Activated naive CD4-positive, alpha-beta T cell treated with anti-CD3 and anti-CD28 coated beads, Interleukin-2, amount 10 ng/mL, durations not matched to agents 7 days and 5 days (primary cell): ENCODE data around the gene BRAP.
"Not testable (repeated sequence)": the region's sequence is repeated elsewhere in the genome, so short reads cannot be mapped to it uniquely, and the experiment has no call there.

Experiments
- CTCF ChIA-PET: fragments of 350-600 bp; sonication (Branson Sonifier 250); formaldehyde crosslinking; loops from one replicate; lab custom pipeline; 2021; ENCODE audit warnings: antibody characterized with exemption; lab: Charles Lee
- DNase-seq: peaks from one replicate; pipeline ENCODE4 v3.0.0-alpha.2; 2020
- H3K27ac Mint-ChIP-seq: one replicate; pipeline ENCODE4 v1.8.0; 2021; ENCODE audit warnings: mild to moderate bottlenecking, moderate library complexity, mixed read lengths
- H3K27me3 Mint-ChIP-seq: one replicate; pipeline ENCODE4 v1.8.0; 2021; ENCODE audit warnings: mild to moderate bottlenecking, mixed read lengths
- H3K36me3 Mint-ChIP-seq: one replicate; pipeline ENCODE4 v1.8.0; 2021; ENCODE audit warnings: mixed read lengths
- H3K4me1 Mint-ChIP-seq: one replicate; pipeline ENCODE4 v1.8.0; 2021; ENCODE audit warnings: mixed read lengths
- H3K4me3 Mint-ChIP-seq: one replicate; pipeline ENCODE4 v1.8.0; 2021; ENCODE audit warnings: mild to moderate bottlenecking, moderate library complexity, mixed read lengths
- H3K9me3 Mint-ChIP-seq: one replicate; pipeline ENCODE4 v1.8.0; 2021; ENCODE audit warnings: mixed read lengths

The BRAP gene, protein sequence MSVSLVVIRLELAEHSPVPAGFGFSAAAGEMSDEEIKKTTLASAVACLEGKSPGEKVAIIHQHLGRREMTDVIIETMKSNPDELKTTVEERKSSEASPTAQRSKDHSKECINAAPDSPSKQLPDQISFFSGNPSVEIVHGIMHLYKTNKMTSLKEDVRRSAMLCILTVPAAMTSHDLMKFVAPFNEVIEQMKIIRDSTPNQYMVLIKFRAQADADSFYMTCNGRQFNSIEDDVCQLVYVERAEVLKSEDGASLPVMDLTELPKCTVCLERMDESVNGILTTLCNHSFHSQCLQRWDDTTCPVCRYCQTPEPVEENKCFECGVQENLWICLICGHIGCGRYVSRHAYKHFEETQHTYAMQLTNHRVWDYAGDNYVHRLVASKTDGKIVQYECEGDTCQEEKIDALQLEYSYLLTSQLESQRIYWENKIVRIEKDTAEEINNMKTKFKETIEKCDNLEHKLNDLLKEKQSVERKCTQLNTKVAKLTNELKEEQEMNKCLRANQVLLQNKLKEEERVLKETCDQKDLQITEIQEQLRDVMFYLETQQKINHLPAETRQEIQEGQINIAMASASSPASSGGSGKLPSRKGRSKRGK

DNA sequence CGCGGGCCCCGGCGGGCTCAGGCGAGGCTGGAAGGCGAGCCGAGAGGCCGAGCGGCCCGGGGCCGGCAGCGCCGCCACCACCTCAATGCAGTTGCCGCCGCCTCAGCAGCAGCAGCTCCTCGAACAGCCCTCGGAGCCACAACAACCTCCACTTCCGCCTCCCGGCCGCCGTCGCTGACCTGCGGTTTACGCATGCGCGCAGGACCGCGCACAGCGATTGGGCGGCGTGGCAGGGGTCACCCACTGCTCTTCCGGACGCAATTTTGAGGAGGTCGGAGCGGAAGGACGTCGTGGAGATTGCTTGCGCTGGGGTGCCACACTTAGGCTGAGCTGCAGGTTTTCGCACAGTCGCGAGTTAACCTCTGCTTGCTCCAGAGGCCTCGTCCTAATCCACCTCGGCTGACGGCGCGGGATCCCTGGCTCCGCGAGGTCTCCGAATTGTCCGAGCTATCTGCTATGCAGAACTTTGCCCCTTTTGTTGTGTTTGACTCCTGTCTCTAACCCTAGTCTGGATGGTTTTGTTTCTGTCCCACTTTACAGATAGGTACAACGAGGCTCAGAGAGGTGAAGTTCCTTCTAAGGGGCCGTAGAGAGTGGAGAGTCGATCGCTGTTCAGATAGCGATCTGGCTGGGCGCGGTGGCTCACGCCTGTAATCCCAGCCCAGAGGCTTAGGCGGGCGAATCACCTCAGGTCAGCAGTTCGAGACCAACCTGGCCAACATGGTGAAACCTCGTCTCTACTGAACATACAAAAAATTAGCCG, at the start of gene BRAP, which contains the start of gene ACAD10:
Gene BRAP, minus strand, starts transcription at position 146 of the 763 bp plus-strand sequence. CDS start 164 bp downstream, outside the sequence.
Gene ACAD10, plus strand, starts transcription at position 243 of the 763 bp plus-strand sequence. CDS start 6,657 bp downstream, outside the sequence.
- CTCF ChIA-PET: interaction anchor here (0.7 to 2.0 kb wide), 4 partner anchors 10 to 290 kb away, joined by 3 to 10 read pairs (median 4); no protein-coding TSS in a partner anchor
- Mint-ChIP-seq H3K36me3 (peaks cover 17% of the 10 kb centered on the region), H3K4me3 (peak within 1 kb of the TSS; percentile 97), H3K27ac (peak within 1 kb of the TSS; percentile 97), H3K4me1 (peaks cover 38% of the 10 kb centered on the region), H3K27me3 (peaks cover 4% of the 10 kb centered on the region), H3K9me3 (no peaks in the 10 kb centered on the region)
- peak; percentile 95 for DNase-seq

DNA sequence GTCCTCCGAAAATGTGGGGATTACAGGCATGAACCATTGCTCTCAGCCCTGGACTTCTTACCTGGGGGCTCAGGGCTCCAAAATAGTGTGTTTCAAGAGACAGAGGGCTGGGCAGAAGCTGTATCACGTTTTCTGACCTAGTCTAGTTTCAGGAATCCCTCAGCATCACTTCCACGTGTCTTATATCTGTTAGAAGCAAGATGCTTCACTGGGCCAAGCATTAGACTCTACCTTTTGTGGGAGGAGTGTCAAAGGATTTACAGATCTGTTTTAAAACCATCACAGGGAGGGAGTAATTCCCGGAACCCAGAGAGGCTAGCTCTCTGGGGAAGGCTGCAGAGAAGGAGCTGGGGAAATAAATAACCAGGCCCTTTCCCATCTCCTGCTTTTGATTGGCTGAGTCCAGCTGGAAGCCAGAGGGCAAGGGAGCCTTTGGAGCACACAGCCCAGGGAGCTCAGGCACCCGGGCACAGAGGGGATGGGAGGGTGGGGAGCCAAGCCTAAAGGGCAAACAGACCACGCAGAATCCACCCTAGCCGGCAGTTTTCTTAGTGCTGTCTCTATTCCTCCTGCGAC, 47.7 kb upstream of the BRAP start:
- Mint-ChIP-seq H3K4me3 (no peak overlapping the region), H3K4me1 (no peaks in the 10 kb centered on the region), H3K27me3 (no peaks in the 10 kb centered on the region), H3K36me3 (peaks cover 5% of the 10 kb centered on the region), H3K9me3 (no peaks in the 10 kb centered on the region), H3K27ac (no peak overlapping the region)
- DNase-seq: no peak
- CTCF ChIA-PET: interaction anchor here (1.2 kb wide), 1 partner anchor 80 kb away, joined by 5 read pairs; no protein-coding TSS in a partner anchor

DNA sequence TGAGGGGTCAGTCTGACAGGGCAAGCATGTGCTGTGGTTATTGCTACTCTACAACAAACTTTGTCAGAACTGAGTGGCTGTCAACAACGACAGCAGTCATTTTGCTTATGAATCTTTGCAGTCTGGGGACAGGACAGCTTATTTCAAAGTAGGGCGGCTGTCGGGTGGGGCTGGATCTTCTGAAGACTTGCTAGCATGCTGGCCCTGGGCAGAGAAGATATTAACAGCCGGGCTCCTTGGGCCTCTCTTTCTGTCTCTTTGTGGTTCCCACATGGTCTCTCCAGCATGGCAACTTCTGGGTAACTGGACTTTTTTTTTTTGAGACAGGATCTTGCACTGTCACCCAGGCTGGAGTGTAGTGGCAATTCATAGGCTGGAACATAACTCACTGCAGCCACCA, 47.0 kb upstream of the BRAP start:
- Mint-ChIP-seq H3K27me3 (no peaks in the 10 kb centered on the region), H3K27ac (no peak overlapping the region), H3K4me3 (no peak overlapping the region), H3K36me3 (peaks cover 5% of the 10 kb centered on the region), H3K4me1 (no peaks in the 10 kb centered on the region), H3K9me3 (no peaks in the 10 kb centered on the region)
- CTCF ChIA-PET: no interaction called here
- no peak for DNase-seq

DNA sequence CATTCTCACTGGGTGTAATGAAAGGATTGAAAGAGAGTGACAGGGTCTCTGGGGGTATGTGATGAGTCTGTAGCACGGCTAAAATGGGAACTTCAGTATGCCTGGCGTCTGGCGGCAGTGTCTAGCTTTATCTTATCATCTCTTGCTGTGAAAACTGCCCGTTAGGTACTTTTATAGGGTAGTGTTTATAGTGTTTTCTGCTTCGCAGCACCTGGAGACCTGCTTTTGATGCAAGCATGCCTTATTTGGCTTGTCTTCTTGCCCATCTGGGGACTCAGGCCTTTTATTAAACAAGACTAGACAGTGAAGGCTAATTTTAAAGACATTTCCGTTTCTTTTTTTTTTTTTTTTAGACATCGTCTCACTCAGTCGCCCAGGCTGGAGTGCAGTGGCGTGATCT, 44.7 kb upstream of the BRAP start:
- no peaks in the 10 kb centered on the region for H3K4me1 Mint-ChIP-seq
- CTCF ChIA-PET: no interaction called here
- H3K36me3 Mint-ChIP-seq: peaks cover 3% of the 10 kb centered on the region
- no peaks in the 10 kb centered on the region for H3K27me3 Mint-ChIP-seq
- no peak for DNase-seq
- no peaks in the 10 kb centered on the region for H3K9me3 Mint-ChIP-seq
- no peak overlapping the region for H3K4me3 Mint-ChIP-seq
- no peak overlapping the region for H3K27ac Mint-ChIP-seq

DNA sequence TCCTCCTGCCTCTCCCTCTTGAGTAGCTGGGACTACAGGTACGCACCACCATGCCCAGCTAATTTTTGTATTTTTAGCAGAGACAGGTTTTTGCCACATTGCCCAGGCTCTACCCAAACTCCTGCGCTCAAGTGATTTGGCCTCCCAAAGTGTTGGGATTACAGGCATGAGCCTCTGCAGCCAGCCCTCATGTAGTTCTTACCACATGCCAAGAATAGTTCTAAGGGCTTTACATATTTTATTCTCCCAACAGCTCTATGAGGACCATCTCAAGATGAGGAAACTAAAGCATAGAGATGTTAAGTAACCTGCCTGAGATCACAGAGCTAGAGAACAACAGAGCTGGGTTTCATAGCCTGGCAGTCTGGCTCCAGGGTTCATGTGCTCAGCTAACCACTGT, 43.0 kb upstream of the BRAP start:
- DNase-seq: no peak
- H3K27me3 Mint-ChIP-seq: no peaks in the 10 kb centered on the region
- peaks cover 10% of the 10 kb centered on the region for H3K36me3 Mint-ChIP-seq
- CTCF ChIA-PET: no interaction called here
- no peaks in the 10 kb centered on the region for H3K4me1 Mint-ChIP-seq
- H3K27ac Mint-ChIP-seq: no peak overlapping the region
- H3K9me3 Mint-ChIP-seq: no peaks in the 10 kb centered on the region
- H3K4me3 Mint-ChIP-seq: no peak overlapping the region

DNA sequence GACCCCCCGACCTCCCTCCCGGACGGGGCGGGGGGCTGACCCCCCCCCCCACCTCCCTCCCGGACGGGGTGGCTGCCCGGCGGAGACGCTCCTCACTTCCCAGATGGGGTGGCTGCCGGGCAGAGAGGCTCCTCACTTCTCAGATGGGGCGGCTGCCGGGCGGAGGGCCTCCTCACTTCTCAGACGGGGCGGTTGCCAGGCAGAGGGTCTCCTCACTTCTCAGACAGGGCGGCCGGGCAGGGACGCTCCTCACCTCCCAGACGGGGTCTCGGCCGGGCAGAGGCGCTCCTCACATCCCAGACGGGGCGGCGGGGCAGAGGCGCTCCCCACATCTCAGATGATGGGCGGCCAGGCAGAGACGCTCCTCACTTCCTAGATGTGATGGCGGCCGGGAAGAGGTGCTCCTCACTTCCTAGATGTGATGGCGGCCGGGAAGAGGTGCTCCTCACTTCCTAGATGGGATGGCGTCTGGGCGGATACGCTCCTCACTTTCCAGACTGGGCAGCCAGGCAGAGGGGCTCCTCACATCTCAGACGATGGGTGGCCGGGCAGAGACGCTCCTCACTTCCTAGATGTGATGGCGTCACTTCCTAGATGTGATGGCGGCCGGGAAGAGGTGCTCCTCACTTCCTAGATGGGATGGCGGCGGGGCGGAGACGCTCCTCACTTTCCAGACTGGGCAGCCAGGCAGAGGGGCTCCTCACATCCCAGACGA, 38.0 kb upstream of the BRAP start:
- H3K4me1 Mint-ChIP-seq, H3K4me3 Mint-ChIP-seq, H3K9me3 Mint-ChIP-seq, CTCF ChIA-PET, H3K27ac Mint-ChIP-seq, H3K27me3 Mint-ChIP-seq, DNase-seq: not testable (repeated sequence)
- peaks cover 20% of the 10 kb centered on the region for H3K36me3 Mint-ChIP-seq

DNA sequence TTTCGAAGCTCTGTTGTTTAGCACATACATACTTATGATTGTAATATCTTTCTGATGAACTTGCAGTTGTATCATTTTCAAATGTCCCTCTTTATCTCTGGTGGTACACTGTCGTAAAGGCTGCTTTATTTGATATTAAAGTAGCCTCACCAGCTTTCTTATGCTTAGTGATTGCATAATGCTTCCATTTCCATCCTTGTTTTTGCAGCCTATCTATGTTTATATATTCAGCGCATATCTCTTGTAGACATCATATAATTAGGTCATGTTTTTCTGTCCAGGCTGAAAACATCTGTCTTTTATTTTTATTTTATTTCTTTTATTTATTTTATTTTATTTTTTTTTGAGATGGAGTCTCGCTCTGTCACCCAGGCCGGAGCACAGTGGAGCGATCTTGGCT, 34.7 kb upstream of the BRAP start:
- Mint-ChIP-seq H3K9me3 (no peaks in the 10 kb centered on the region), H3K4me3 (no peak overlapping the region), H3K27ac (no peak overlapping the region), H3K36me3 (peaks cover 27% of the 10 kb centered on the region), H3K4me1 (no peaks in the 10 kb centered on the region), H3K27me3 (no peaks in the 10 kb centered on the region)
- CTCF ChIA-PET: no interaction called here
- no peak for DNase-seq

DNA sequence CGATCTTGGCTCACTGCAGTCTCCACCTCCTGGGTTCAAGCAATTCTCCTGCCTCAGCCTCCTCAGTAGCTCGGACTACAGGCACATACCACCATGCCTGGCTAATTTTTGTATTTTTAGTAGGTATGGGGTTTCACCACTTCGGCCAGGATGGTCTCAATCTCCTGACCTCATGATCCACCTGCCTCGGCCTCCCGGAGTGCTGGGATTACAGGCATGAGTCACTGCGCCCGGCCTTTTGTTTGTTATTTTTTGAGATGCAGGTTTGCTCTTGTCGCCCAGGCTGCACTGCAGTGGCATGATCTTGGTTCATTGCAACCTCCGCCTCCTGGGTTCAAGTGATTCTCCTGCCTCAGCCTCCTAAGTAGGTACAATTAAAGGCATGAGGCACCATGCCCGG, 33.6 kb upstream of the BRAP start:
- H3K4me3 Mint-ChIP-seq, DNase-seq, H3K9me3 Mint-ChIP-seq, H3K27me3 Mint-ChIP-seq, CTCF ChIA-PET, H3K27ac Mint-ChIP-seq, H3K4me1 Mint-ChIP-seq: not testable (repeated sequence)
- peaks cover 19% of the 10 kb centered on the region for H3K36me3 Mint-ChIP-seq

DNA sequence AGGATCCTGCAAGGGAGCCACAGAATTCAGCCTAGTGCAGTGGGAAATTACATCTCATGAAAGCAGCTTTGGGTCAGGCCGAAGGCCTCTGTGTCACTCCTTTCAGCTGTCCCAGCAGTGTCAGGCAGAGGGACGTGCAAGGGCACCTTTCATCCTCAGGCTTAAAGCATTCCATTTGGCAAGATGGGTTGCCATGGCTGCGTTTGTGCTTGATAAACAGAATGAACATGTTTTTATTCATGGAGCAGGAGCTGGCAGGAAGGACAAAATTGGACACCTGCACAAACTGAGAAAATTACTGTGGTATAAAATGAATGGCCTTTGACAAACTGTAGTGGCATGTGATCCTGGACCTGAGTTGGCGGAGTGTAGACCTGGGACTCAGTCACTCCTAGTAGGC, 29.5 kb upstream of the BRAP start:
- CTCF ChIA-PET: interaction anchor here (0.6 kb wide), 1 partner anchor 82 kb away, joined by 3 read pairs; no protein-coding TSS in a partner anchor
- Mint-ChIP-seq H3K4me1 (no peaks in the 10 kb centered on the region), H3K36me3 (peaks cover 23% of the 10 kb centered on the region), H3K27me3 (no peaks in the 10 kb centered on the region), H3K9me3 (no peaks in the 10 kb centered on the region), H3K4me3 (no peak overlapping the region), H3K27ac (no peak overlapping the region)
- no peak for DNase-seq

DNA sequence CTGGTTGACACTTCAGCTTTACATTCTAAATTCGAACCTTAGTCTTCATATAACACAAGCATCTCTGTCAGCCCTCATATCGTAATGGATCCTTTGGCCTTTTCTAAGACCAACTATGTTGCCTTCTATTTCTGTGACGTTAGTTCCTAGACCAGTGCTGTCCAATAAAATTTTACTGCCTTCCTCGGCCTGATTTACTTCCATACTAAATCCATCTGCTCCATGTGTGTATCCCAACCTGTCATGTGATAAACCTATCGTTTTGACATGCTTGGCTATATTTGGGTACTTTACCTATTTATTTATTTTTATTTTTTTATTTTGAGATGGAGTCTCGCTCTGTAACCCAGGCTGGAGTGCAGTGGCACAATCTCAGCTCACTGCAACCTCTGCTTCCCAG, 20.4 kb upstream of the BRAP start:
- no peak overlapping the region for H3K4me3 Mint-ChIP-seq
- H3K27me3 Mint-ChIP-seq: no peaks in the 10 kb centered on the region
- peaks cover 9% of the 10 kb centered on the region for H3K36me3 Mint-ChIP-seq
- no peaks in the 10 kb centered on the region for H3K4me1 Mint-ChIP-seq
- no peaks in the 10 kb centered on the region for H3K9me3 Mint-ChIP-seq
- DNase-seq: no peak
- H3K27ac Mint-ChIP-seq: no peak overlapping the region
- CTCF ChIA-PET: no interaction called here

DNA sequence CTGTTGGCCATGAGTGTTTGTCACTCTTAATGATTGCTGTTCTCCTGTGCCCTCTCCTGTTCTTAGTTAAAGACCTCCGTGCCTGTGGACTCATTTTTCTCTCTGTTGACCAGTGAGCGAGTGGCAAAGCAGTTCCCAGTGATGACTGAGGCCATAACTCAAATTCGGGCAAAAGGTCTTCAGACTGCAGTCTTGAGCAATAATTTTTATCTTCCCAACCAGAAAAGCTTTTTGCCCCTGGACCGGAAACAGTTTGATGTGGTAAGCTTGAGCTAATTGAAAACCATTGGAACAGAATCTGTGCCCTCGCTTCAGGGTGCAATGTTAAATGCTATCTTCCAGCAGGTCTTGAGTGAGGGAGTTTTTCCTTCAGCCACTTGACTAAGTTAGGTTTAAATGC, 19.9 kb upstream of the BRAP start:
- Mint-ChIP-seq H3K9me3 (no peaks in the 10 kb centered on the region), H3K27ac (no peak overlapping the region), H3K27me3 (no peaks in the 10 kb centered on the region), H3K4me3 (no peak overlapping the region), H3K36me3 (peaks cover 7% of the 10 kb centered on the region), H3K4me1 (no peaks in the 10 kb centered on the region)
- no peak for DNase-seq
- CTCF ChIA-PET: no interaction called here

DNA sequence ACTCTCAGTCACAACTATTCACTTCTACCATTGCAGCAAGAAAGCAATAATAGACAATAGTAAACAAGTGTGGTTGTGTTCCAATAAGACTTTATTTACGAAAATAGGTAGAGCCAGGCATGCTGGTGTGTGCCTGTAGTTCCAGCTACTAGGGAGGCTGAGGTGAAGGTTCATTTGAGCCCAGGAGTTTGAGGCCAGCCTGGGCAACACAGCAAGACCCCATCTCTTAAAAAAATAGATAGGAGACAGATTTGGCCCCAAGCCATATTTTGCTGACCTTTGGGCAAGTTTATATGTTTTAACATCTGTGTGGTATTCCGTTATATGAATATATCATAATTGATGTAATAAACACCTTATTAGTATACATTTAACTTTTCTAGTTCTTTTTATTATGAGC, 14.2 kb upstream of the BRAP start:
- CTCF ChIA-PET: no interaction called here
- Mint-ChIP-seq H3K36me3 (peaks cover 30% of the 10 kb centered on the region), H3K4me1 (no peaks in the 10 kb centered on the region), H3K27ac (no peak overlapping the region), H3K27me3 (no peaks in the 10 kb centered on the region), H3K9me3 (no peaks in the 10 kb centered on the region), H3K4me3 (no peak overlapping the region)
- DNase-seq: no peak

DNA sequence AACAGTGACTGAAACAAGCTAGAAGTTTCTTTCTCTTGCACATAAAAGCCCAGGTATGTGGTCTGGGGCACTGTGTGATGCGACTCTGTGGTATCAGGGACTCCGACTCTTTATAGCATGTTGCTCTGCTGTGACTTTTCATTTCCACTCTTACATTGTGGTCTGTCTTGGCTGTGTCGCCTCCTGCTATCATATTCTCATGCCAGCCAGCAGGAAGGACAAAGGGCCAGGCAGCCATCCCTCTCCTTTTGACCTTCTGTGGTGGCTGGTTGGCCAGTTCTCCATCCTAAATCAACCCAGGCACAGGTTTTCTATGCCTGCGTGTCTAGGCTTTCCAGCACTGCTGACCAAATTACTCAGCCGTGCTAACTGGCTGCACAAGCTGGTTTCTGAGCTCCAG, 8.1 kb upstream of the BRAP start:
- Mint-ChIP-seq H3K4me3 (no peak overlapping the region), H3K36me3 (peaks cover 23% of the 10 kb centered on the region), H3K9me3 (no peaks in the 10 kb centered on the region), H3K27ac (no peak overlapping the region), H3K27me3 (no peaks in the 10 kb centered on the region), H3K4me1 (no peaks in the 10 kb centered on the region)
- CTCF ChIA-PET: no interaction called here
- DNase-seq: no peak
